HAP-1 (cell line): Measurements from ENCODE around the gene FOXC2.
A peak's percentile ranks its signal among the peaks of the same experiment; 100 is the strongest.

Experiments
- DNase-seq, 2 experiments: peaks; one replicate each; pipeline ENCODE4 v3.0.0-alpha.2; 2016 to 2020; ENCODE audit warnings: low spot score in 2 of 2
- H3K27me3 ChIP-seq: fragments of 250-450 bp; sonication (Bioruptor Pico); 2 replicates; pipeline ENCODE4 v1.5.1; 2020; ENCODE audit warnings: low read depth, mild to moderate bottlenecking, moderate library complexity
- H3K36me3 ChIP-seq: fragments of 250-450 bp; sonication (Bioruptor Pico); replicated peaks from 2 replicates; pipeline ENCODE4 v1.5.1; 2020; ENCODE audit warnings: mild to moderate bottlenecking
- H3K4me1 ChIP-seq: fragments of 250-450 bp; sonication (Bioruptor Pico); 2 replicates; pipeline ENCODE4 v1.5.1; 2020; ENCODE audit warnings: mild to moderate bottlenecking
- H3K4me3 ChIP-seq: fragments of 250-450 bp; sonication (Bioruptor Pico); 2 replicates; pipeline ENCODE4 v1.5.1; 2020; ENCODE audit warnings: mild to moderate bottlenecking, moderate library complexity
- H3K9me3 ChIP-seq: fragments of 250-450 bp; sonication (Bioruptor Pico); 2 replicates; pipeline ENCODE4 v1.5.1; 2020; ENCODE audit warnings: mild to moderate bottlenecking, moderate library complexity
- in situ Hi-C: fragments of 300-500 bp; cut with MboI; formaldehyde crosslinking; loops from 3 replicates; pipeline ENCODE4 v1.14.3; 2020; ENCODE audit warnings: low sequenced_read_pairs, inconsistent platforms, mixed read lengths

FOXC2 gene

GRCh38 chr16:86576591-86577313 lies 10.1 kb downstream of the FOXC2 start:
- Histone ChIP-seq H3K4me3 (peak overlapping the region; percentile 42), H3K9me3 (no peaks in the 10 kb centered on the region), H3K27me3 (no peaks in the 10 kb centered on the region), H3K4me1 (peaks cover 10% of the 10 kb centered on the region; the same call in 1 of the 2 replicates), H3K36me3 (no peaks in the 10 kb centered on the region)
- no peak for DNase-seq
- in situ Hi-C loops, result no loop called here

GRCh38 chr16:86577314-86577971 lies 10.8 kb downstream of the FOXC2 start:
- Histone ChIP-seq H3K4me3 (no peak overlapping the region), H3K36me3 (no peaks in the 10 kb centered on the region), H3K4me1 (peaks cover 10% of the 10 kb centered on the region; the same call in 1 of the 2 replicates), H3K27me3 (no peaks in the 10 kb centered on the region), H3K9me3 (no peaks in the 10 kb centered on the region)
- DNase-seq, result no peak
- in situ Hi-C loops, result no loop called here

DNA sequence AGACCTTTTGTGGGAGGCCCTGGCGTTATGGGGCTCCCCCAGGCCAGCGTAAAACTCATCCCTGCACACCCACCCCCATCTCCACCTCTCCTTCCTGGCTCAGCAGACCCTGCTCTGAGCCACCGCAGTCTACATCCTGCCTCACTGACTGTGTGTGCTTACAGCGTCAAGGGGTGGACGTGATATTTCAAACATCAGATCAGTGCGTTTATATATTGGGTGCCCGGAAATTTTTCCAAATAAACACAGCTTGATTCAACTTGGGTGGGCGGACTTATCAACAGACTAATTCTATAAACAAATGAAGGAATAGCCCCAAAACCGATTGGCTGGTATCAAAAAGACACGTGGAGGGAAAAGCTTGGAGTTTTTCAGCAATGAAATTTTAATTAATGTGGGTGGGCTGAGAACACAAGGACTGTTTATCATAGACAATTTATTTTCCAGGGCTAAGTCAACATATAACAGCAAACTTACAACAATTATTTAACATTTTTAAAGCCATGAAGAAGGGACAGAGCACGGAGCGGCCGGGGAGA lies 11.5 kb downstream of the FOXC2 start, which contains the start of gene FOXL1:
TSS of gene FOXL1 (plus strand) at position 489 of the 539 bp plus-strand sequence. CDS start 175 bp downstream, outside the sequence.
- in situ Hi-C loops, result no loop called here
- Histone ChIP-seq H3K27me3 (no peaks in the 10 kb centered on the region), H3K9me3 (no peaks in the 10 kb centered on the region), H3K4me1 (peaks cover 10% of the 10 kb centered on the region; the same call in 1 of the 2 replicates), H3K4me3 (no peak within 1 kb of the TSS), H3K36me3 (no peaks in the 10 kb centered on the region)
- DNase-seq, result no peak

- Histone ChIP-seq H3K4me1 (peaks cover 10% of the 10 kb centered on the region; the same call in 1 of the 2 replicates), H3K27me3 (no peaks in the 10 kb centered on the region), H3K36me3 (no peaks in the 10 kb centered on the region), H3K4me3 (no peak overlapping the region), H3K9me3 (no peaks in the 10 kb centered on the region)
- in situ Hi-C loops, result no loop called here
- no peak for DNase-seq
These were observed 12.1 kb downstream of the FOXC2 start for GRCh38 chr16:86578611-86579267.

DNA sequence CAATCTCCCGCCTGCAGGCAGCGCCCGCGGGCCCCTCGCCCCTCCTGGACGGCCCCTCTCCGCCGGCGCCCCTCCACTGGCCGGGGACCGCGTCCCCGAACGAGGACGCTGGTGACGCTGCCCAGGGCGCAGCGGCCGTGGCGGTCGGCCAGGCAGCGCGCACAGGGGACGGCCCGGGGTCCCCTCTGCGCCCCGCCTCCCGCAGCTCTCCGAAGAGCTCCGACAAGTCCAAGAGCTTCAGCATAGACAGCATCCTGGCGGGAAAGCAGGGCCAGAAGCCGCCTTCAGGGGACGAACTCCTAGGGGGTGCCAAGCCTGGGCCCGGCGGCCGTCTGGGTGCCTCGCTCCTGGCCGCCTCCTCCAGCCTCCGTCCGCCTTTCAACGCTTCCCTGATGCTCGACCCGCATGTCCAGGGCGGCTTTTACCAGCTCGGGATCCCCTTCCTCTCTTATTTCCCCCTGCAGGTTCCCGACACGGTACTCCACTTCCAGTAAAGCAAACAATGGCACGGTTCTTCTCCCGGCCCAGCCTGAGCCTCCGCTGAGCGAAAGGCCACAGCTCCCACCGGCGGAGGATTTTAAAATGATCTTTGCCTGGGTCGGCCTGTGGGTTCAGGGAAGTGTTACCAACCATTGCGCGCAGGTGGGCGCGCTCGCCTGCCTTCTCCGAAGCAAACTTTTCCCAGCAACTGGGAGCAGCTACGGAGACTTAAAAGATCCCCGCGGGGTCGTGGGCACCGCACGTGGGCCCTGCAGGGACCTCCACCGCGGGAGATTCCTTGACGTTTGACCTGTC lies 12.8 kb downstream of the FOXC2 start:
- H3K4me3 ChIP-seq, result no peak overlapping the region
- H3K9me3 ChIP-seq, result no peaks in the 10 kb centered on the region
- no peaks in the 10 kb centered on the region for H3K36me3 ChIP-seq
- no peak for DNase-seq
- H3K4me1 ChIP-seq, result peaks cover 10% of the 10 kb centered on the region; the same call in 1 of the 2 replicates
- H3K27me3 ChIP-seq, result no peaks in the 10 kb centered on the region
- in situ Hi-C loops, result no loop called here

DNA sequence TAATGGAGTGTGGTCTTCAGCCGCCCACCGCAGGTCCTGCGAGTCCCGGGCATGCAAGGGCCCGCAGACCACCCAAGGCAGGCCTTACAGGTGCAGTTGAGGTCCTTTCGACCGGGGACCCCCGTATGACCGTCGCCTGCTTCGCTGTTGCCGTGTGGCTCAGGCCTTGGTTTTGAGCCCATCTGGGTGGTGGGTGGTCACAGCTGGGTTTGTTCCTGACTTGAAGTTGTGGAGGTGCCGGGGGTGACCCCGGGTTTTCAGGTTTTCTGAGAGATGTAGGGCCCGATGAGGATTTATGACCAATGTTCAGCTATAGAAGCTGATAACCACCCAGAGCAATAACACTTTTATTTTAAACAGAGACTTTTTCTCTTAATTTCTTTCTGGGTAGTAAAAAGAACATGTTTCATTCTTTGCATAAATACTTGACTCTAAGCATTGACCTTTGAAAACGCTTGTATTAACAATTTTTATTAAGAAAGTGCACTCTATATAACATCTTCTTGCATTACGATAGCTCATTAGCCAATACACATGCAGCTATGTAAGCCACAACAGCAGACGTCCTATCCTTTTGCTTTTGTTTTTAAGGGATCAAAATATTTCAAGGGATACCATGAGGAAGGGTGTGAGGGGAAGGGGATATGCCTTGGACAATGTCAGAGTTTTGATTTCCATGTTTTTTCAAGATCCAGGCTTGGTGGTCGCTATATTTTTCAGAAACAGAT lies 13.6 kb downstream of the FOXC2 start:
- Histone ChIP-seq H3K36me3 (no peaks in the 10 kb centered on the region), H3K4me1 (peaks cover 10% of the 10 kb centered on the region; the same call in 1 of the 2 replicates), H3K27me3 (no peaks in the 10 kb centered on the region), H3K4me3 (no peak overlapping the region), H3K9me3 (no peaks in the 10 kb centered on the region)
- no peak for DNase-seq
- in situ Hi-C loops, result no loop called here

- no peak for DNase-seq
- no peaks in the 10 kb centered on the region for H3K36me3 ChIP-seq
- no peaks in the 10 kb centered on the region for H3K27me3 ChIP-seq
- H3K9me3 ChIP-seq, result no peaks in the 10 kb centered on the region
- H3K4me3 ChIP-seq, result no peak overlapping the region
- in situ Hi-C loops, result no loop called here
- peaks cover 7% of the 10 kb centered on the region; the same call in 1 of the 2 replicates for H3K4me1 ChIP-seq
These were observed 14.2 kb downstream of the FOXC2 start for GRCh38 chr16:86580791-86581170.

DNA sequence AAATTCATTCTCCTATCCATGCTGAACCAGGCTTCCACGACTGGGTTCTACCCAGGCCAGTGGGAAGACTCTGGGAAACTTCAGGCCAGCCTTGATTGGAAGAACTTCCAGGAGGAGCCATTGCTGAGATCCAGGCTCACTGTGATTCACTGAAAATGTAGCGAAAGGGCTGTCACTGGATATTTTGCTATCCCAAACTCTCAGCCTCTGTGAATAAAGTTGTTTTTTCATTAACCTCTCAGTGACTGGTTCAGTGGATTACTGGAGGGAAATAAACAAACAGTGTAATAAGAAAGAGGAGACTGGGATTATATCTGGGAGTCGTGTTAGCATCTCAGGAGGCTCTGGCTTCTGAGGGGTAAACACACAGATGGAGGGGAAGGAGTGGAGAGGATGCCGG lies 14.8 kb downstream of the FOXC2 start:
- H3K4me1 ChIP-seq, result peaks cover 5% of the 10 kb centered on the region; the same call in 1 of the 2 replicates
- no peak for DNase-seq
- no peaks in the 10 kb centered on the region for H3K9me3 ChIP-seq
- no peaks in the 10 kb centered on the region for H3K27me3 ChIP-seq
- in situ Hi-C loops, result no loop called here
- no peaks in the 10 kb centered on the region for H3K36me3 ChIP-seq
- H3K4me3 ChIP-seq, result no peak overlapping the region

DNA sequence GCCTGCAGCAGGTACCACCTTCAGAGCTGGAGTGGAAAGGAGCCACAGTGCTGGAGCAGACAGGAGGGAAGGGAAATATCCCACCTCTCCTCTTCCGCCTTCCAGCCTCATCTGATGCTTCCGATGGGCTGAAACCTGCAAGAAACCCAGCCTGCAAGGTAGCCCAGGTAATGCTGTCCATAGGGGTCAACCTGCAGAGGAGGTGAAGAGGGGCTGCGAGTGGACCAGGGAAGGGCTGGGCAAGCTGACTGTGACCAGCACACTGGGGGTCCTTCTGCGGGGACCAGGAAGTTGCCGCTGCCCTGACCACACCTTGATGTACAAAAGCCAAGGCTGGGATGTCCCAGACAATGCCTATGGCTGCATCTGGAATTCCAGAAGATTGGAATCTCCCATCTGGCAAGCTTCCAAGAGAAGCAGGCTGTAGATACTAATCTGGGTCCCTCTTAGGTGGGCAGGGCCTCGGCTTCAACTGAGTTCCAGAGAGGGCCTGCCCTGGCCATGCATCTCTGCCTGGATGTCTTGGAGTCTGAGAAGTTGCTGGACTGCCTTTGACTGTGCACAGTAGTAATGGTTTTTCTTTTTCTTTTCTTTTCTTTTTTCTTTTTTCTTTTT lies 17.5 kb downstream of the FOXC2 start:
- in situ Hi-C loops, result no loop called here
- H3K4me1 ChIP-seq, result no peaks in the 10 kb centered on the region
- H3K27me3 ChIP-seq, result no peaks in the 10 kb centered on the region
- no peaks in the 10 kb centered on the region for H3K9me3 ChIP-seq
- H3K4me3 ChIP-seq, result no peak overlapping the region
- no peaks in the 10 kb centered on the region for H3K36me3 ChIP-seq
- no peak for DNase-seq

GRCh38 chr16:86584726-86585721 lies 18.4 kb downstream of the FOXC2 start:
- Histone ChIP-seq H3K36me3 (no peaks in the 10 kb centered on the region), H3K27me3 (no peaks in the 10 kb centered on the region), H3K9me3 (no peaks in the 10 kb centered on the region), H3K4me3 (no peak overlapping the region), H3K4me1 (no peaks in the 10 kb centered on the region)
- in situ Hi-C loops, result no loop called here
- DNase-seq, result no peak

GRCh38 chr16:86585821-86586611 lies 19.4 kb downstream of the FOXC2 start:
- Histone ChIP-seq H3K4me1 (no peaks in the 10 kb centered on the region), H3K4me3 (no peak overlapping the region), H3K9me3 (no peaks in the 10 kb centered on the region), H3K27me3 (no peaks in the 10 kb centered on the region), H3K36me3 (no peaks in the 10 kb centered on the region)
- no peak for DNase-seq
- in situ Hi-C loops, result no loop called here
